Measurements from ENCODE around the gene TLE3. TPM values are rescaled to one million over a fixed set of nuclear protein-coding genes. Genes with fewer than 3 reads are reported as not detected.

The TLE3 gene
- total RNA-seq, 1 experiment from 2014 or later, result 35.2 TPM

GRCh38 chr15:70046679-70047369 lies 50.9 kb downstream of the TLE3 start:
- Histone ChIP-seq H3K27me3 (replicated peaks) (no peaks in the 10 kb centered on the region), H3K36me3 (peaks cover 29% of the 10 kb centered on the region), H3K9me3 (replicated peaks) (no peaks in the 10 kb centered on the region), H3K4me3 (no peak overlapping the region), H3K27ac (no peak overlapping the region), H3K4me1 (replicated peaks) (no peaks in the 10 kb centered on the region)
- no peak for DNase-seq (ENCODE audit: low read depth in 1 of 2, low spot score in 2 of 2)

GRCh38 chr15:70045045-70045444 lies 52.7 kb downstream of the TLE3 start:
- Histone ChIP-seq H3K9me3 (replicated peaks) (no peaks in the 10 kb centered on the region), H3K36me3 (peaks cover 13% of the 10 kb centered on the region), H3K27me3 (replicated peaks) (no peaks in the 10 kb centered on the region), H3K27ac (no peak overlapping the region), H3K4me3 (no peak overlapping the region), H3K4me1 (replicated peaks) (no peaks in the 10 kb centered on the region)
- no peak for DNase-seq (ENCODE audit: low read depth in 1 of 2, low spot score in 2 of 2)

GRCh38 chr15:70044168-70044567 lies 53.5 kb downstream of the TLE3 start:
- DNase-seq (ENCODE audit: low read depth in 1 of 2, low spot score in 2 of 2), result no peak
- H3K4me1 ChIP-seq (replicated peaks), result no peaks in the 10 kb centered on the region
- H3K36me3 ChIP-seq, result peaks cover 7% of the 10 kb centered on the region; the same call in 1 of the 2 replicates
- H3K27ac ChIP-seq, result no peak overlapping the region
- no peaks in the 10 kb centered on the region for H3K27me3 ChIP-seq (replicated peaks)
- no peaks in the 10 kb centered on the region for H3K9me3 ChIP-seq (replicated peaks)
- no peak overlapping the region for H3K4me3 ChIP-seq

GRCh38 chr15:70043590-70043989 lies 54.1 kb downstream of the TLE3 start:
- Histone ChIP-seq H3K27me3 (replicated peaks) (no peaks in the 10 kb centered on the region), H3K36me3 (peaks cover 7% of the 10 kb centered on the region; the same call in 1 of the 2 replicates), H3K4me3 (no peak overlapping the region), H3K9me3 (replicated peaks) (no peaks in the 10 kb centered on the region), H3K27ac (no peak overlapping the region), H3K4me1 (replicated peaks) (no peaks in the 10 kb centered on the region)
- DNase-seq (ENCODE audit: low read depth in 1 of 2, low spot score in 2 of 2), result no peak

- Histone ChIP-seq H3K36me3 (peaks cover 3% of the 10 kb centered on the region; the same call in 1 of the 2 replicates), H3K9me3 (replicated peaks) (no peaks in the 10 kb centered on the region), H3K4me3 (no peak overlapping the region), H3K27me3 (replicated peaks) (no peaks in the 10 kb centered on the region), H3K27ac (no peak overlapping the region), H3K4me1 (replicated peaks) (no peaks in the 10 kb centered on the region)
- DNase-seq (ENCODE audit: low read depth in 1 of 2, low spot score in 2 of 2), result no peak
Measured at GRCh38 chr15:70042553-70043214, 55.0 kb downstream of the TLE3 start.

GRCh38 chr15:70039917-70040316 lies 57.8 kb downstream of the TLE3 start:
- H3K27me3 ChIP-seq (replicated peaks), result no peaks in the 10 kb centered on the region
- no peak overlapping the region for H3K27ac ChIP-seq
- no peaks in the 10 kb centered on the region for H3K4me1 ChIP-seq (replicated peaks)
- H3K36me3 ChIP-seq, result no peaks in the 10 kb centered on the region
- no peaks in the 10 kb centered on the region for H3K9me3 ChIP-seq (replicated peaks)
- DNase-seq (ENCODE audit: low read depth in 1 of 2, low spot score in 2 of 2), result no peak
- no peak overlapping the region for H3K4me3 ChIP-seq

GRCh38 chr15:70038730-70039392 lies 58.9 kb downstream of the TLE3 start:
- Histone ChIP-seq H3K36me3 (no peaks in the 10 kb centered on the region), H3K27me3 (replicated peaks) (no peaks in the 10 kb centered on the region), H3K9me3 (replicated peaks) (no peaks in the 10 kb centered on the region), H3K27ac (no peak overlapping the region), H3K4me1 (replicated peaks) (no peaks in the 10 kb centered on the region), H3K4me3 (no peak overlapping the region)
- DNase-seq (ENCODE audit: low read depth in 1 of 2, low spot score in 2 of 2), result no peak

- no peak for DNase-seq (ENCODE audit: low read depth in 1 of 2, low spot score in 2 of 2)
- H3K27ac ChIP-seq, result no peak overlapping the region
- H3K27me3 ChIP-seq (replicated peaks), result no peaks in the 10 kb centered on the region
Measured at GRCh38 chr15:70037292-70037640, 60.5 kb downstream of the TLE3 start.

GRCh38 chr15:70036585-70037291 lies 61.0 kb downstream of the TLE3 start:
- no peak for DNase-seq (ENCODE audit: low read depth in 1 of 2, low spot score in 2 of 2)
- Histone ChIP-seq H3K36me3 (no peaks in the 10 kb centered on the region), H3K27ac (no peak overlapping the region), H3K4me3 (no peak overlapping the region), H3K9me3 (replicated peaks) (no peaks in the 10 kb centered on the region), H3K27me3 (replicated peaks) (no peaks in the 10 kb centered on the region), H3K4me1 (replicated peaks) (no peaks in the 10 kb centered on the region)

More at GRCh38 chr15:70037292-70037640, 60.5 kb downstream of the TLE3 start:
- Histone ChIP-seq H3K36me3 (no peaks in the 10 kb centered on the region), H3K4me1 (replicated peaks) (no peaks in the 10 kb centered on the region), H3K9me3 (replicated peaks) (no peaks in the 10 kb centered on the region), H3K4me3 (no peak overlapping the region)

- Histone ChIP-seq H3K4me3 (no peak overlapping the region), H3K36me3 (no peaks in the 10 kb centered on the region), H3K9me3 (replicated peaks) (no peaks in the 10 kb centered on the region), H3K4me1 (replicated peaks) (no peaks in the 10 kb centered on the region), H3K27ac (no peak overlapping the region), H3K27me3 (replicated peaks) (no peaks in the 10 kb centered on the region)
- no peak for DNase-seq (ENCODE audit: low read depth in 1 of 2, low spot score in 2 of 2)
Measured at GRCh38 chr15:70035719-70036077, 62.0 kb downstream of the TLE3 start.

- no peaks in the 10 kb centered on the region for H3K27me3 ChIP-seq (replicated peaks)
- no peak overlapping the region for H3K4me3 ChIP-seq
- H3K27ac ChIP-seq, result no peak overlapping the region
- no peaks in the 10 kb centered on the region for H3K9me3 ChIP-seq (replicated peaks)
- H3K4me1 ChIP-seq (replicated peaks), result no peaks in the 10 kb centered on the region
- H3K36me3 ChIP-seq, result no peaks in the 10 kb centered on the region
- no peak for DNase-seq (ENCODE audit: low read depth in 1 of 2, low spot score in 2 of 2)
Measured at GRCh38 chr15:70035051-70035718, 62.5 kb downstream of the TLE3 start.

GRCh38 chr15:70034596-70034995 lies 63.1 kb downstream of the TLE3 start:
- H3K27me3 ChIP-seq (replicated peaks), result no peaks in the 10 kb centered on the region

GRCh38 chr15:70034141-70034540 lies 63.6 kb downstream of the TLE3 start:
- Histone ChIP-seq H3K27me3 (replicated peaks) (no peaks in the 10 kb centered on the region), H3K27ac (no peak overlapping the region), H3K4me3 (no peak overlapping the region), H3K4me1 (replicated peaks) (no peaks in the 10 kb centered on the region), H3K36me3 (no peaks in the 10 kb centered on the region), H3K9me3 (replicated peaks) (no peaks in the 10 kb centered on the region)
- DNase-seq (ENCODE audit: low read depth in 1 of 2, low spot score in 2 of 2), result no peak

More at GRCh38 chr15:70034596-70034995, 63.1 kb downstream of the TLE3 start:
- H3K27ac ChIP-seq, result no peak overlapping the region
- H3K4me3 ChIP-seq, result no peak overlapping the region
- no peaks in the 10 kb centered on the region for H3K36me3 ChIP-seq
- no peaks in the 10 kb centered on the region for H3K4me1 ChIP-seq (replicated peaks)
- H3K9me3 ChIP-seq (replicated peaks), result no peaks in the 10 kb centered on the region
- no peak for DNase-seq (ENCODE audit: low read depth in 1 of 2, low spot score in 2 of 2)

Data from SJSA1 (cell line).